NCI-H1930 (cell line): ENCODE data around the gene SVOPL.

Experiments
- DNase-seq, 2 experiments: peaks; one replicate each; lab custom pipeline; 2025; lab: John Stamatoyannopoulos, UW

Gene SVOPL

GRCh38 chr7:138662076-138662990 is 38.8 kb downstream of the SVOPL start:
- no peak for DNase-seq

- DNase-seq = no peak
Observed at GRCh38 chr7:138661069-138661635, 40.0 kb downstream of the SVOPL start.

- no peak for DNase-seq
Observed at GRCh38 chr7:138658889-138659288, 42.3 kb downstream of the SVOPL start.

GRCh38 chr7:138657854-138658386 is 43.2 kb downstream of the SVOPL start:
- no peak for DNase-seq

GRCh38 chr7:138656952-138657351 is 44.2 kb downstream of the SVOPL start:
- no peak for DNase-seq

GRCh38 chr7:138654616-138655015 is 46.5 kb downstream of the SVOPL start:
- no peak for DNase-seq

- DNase-seq = no peak
Observed at GRCh38 chr7:138649506-138649905, 51.7 kb downstream of the SVOPL start.

GRCh38 chr7:138645284-138645683 is 55.9 kb downstream of the SVOPL start:
- no peak for DNase-seq

- no peak for DNase-seq
Observed at GRCh38 chr7:138632826-138633602, 68.1 kb downstream of the SVOPL start.

GRCh38 chr7:138632384-138632783 is 68.8 kb downstream of the SVOPL start:
- no peak for DNase-seq

- DNase-seq = no peak
Observed at GRCh38 chr7:138630059-138630610, 71.0 kb downstream of the SVOPL start.

GRCh38 chr7:138627361-138627760 is 73.8 kb downstream of the SVOPL start:
- DNase-seq = no peak

- no peak for DNase-seq
Observed at GRCh38 chr7:138626846-138627245, 74.3 kb downstream of the SVOPL start.

- DNase-seq = no peak
Observed at GRCh38 chr7:138625849-138626230, 75.3 kb downstream of the SVOPL start.

GRCh38 chr7:138625084-138625848 is 75.9 kb downstream of the SVOPL start:
- DNase-seq = no peak

- DNase-seq = no peak
Observed at GRCh38 chr7:138622841-138623240, 78.3 kb downstream of the SVOPL start.

- DNase-seq = no peak
Observed at GRCh38 chr7:138618933-138619332, 82.2 kb downstream of the SVOPL start.

GRCh38 chr7:138618506-138618905 is 82.7 kb downstream of the SVOPL start:
- DNase-seq = no peak

- DNase-seq = no peak
Observed at GRCh38 chr7:138616085-138616484, 85.1 kb downstream of the SVOPL start.

GRCh38 chr7:138613630-138614029 is 87.5 kb downstream of the SVOPL start:
- no peak for DNase-seq

- DNase-seq = no peak
Observed at GRCh38 chr7:138610671-138611170, 90.4 kb downstream of the SVOPL start.
